GM21528 (cell line): Measurements from ENCODE around the gene MED15.

ENCODE experiments used
- ATAC-seq: cut with Tn5 transposase; IDR thresholded peaks from one replicate; pipeline ENCODE4 v1.9.1; 2021; ENCODE audit warnings: mild to moderate bottlenecking, moderate library complexity; ENCODE audit not compliant: unreplicated experiment, low FRiP score

Gene MED15

GRCh38 chr22:20636075-20636812 lies 128.8 kb downstream of the MED15 start:
- ATAC-seq, result no peak

GRCh38 chr22:20636945-20637344 lies 129.5 kb downstream of the MED15 start:
- ATAC-seq, result no peak
